ENCODE results near the gene VWA5B2.

VWA5B2 gene

GRCh38 chr3:184227481-184227935 is 1.9 kb upstream of the VWA5B2 start:
- peak; percentile 9 for DNase-seq

GRCh38 chr3:184228376-184229137 is 828 bp upstream of the VWA5B2 start:
- DNase-seq, result no peak

- DNase-seq, result peak; percentile 22
Measured at GRCh38 chr3:184230081-184230602, 757 bp downstream of the VWA5B2 start.

GRCh38 chr3:184230603-184231528 is 1.5 kb downstream of the VWA5B2 start:
- DNase-seq, result peak; percentile 57

GRCh38 chr3:184231671-184232070 is 2.3 kb downstream of the VWA5B2 start:
- peak; percentile 4 for DNase-seq

- no peak for DNase-seq
Measured at GRCh38 chr3:184233127-184233843, 3.9 kb downstream of the VWA5B2 start.

- DNase-seq, result no peak
Measured at GRCh38 chr3:184234224-184234623, 4.8 kb downstream of the VWA5B2 start.

- no peak for DNase-seq
Measured at GRCh38 chr3:184234671-184235380, 5.4 kb downstream of the VWA5B2 start.

GRCh38 chr3:184235381-184236032 is 6.1 kb downstream of the VWA5B2 start:
- peak; percentile 26 for DNase-seq

GRCh38 chr3:184236033-184236410 is 6.6 kb downstream of the VWA5B2 start:
- no peak for DNase-seq

- DNase-seq, result no peak
Measured at GRCh38 chr3:184236636-184237035, 7.3 kb downstream of the VWA5B2 start.

GRCh38 chr3:184237211-184237610 is 7.8 kb downstream of the VWA5B2 start:
- DNase-seq, result no peak

GRCh38 chr3:184237807-184238206 is 8.4 kb downstream of the VWA5B2 start:
- DNase-seq, result no peak

GRCh38 chr3:184238246-184238818 is 8.9 kb downstream of the VWA5B2 start:
- DNase-seq, result no peak

GRCh38 chr3:184239221-184239620 is 9.8 kb downstream of the VWA5B2 start:
- no peak for DNase-seq

GRCh38 chr3:184239708-184240107 is 10.3 kb downstream of the VWA5B2 start:
- DNase-seq, result no peak

- DNase-seq, result no peak
Measured at GRCh38 chr3:184240384-184241140, 11.2 kb downstream of the VWA5B2 start.

GRCh38 chr3:184241141-184241446 is 11.7 kb downstream of the VWA5B2 start:
- no peak for DNase-seq

- DNase-seq, result peak; percentile 70
Measured at GRCh38 chr3:184241447-184242296, 12.3 kb downstream of the VWA5B2 start.

- no peak for DNase-seq
Measured at GRCh38 chr3:184242297-184242685, 12.9 kb downstream of the VWA5B2 start.

Measured in NCI-H526 treated with DMSO at 0.1 percent for 48 hours (cell line).